HepG2 (cell line): ENCODE data around the gene NABP1. TPM values are rescaled to one million over a fixed set of nuclear protein-coding genes. Genes with fewer than 3 reads are reported as not detected.

Experiments used
- ATAC-seq: fragments of 200-7000 bp; cut with Tn5 transposase; 3 replicates; pipeline ENCODE4 v1.9.1; 2020; ENCODE audit warnings: mild to moderate bottlenecking, moderate library complexity
- BruUV-seq: library from RNA; stranded (reverse); fragments of 400-500 nt; replicated peaks from 2 replicates; lab custom pipeline; 2021; lab: Mats Ljungman, UMichigan
- CTCF ChIA-PET: fragments of 300-600 bp; formaldehyde crosslinking; extraction: SDS; loops from one replicate; lab custom pipeline; 2021; ENCODE audit warnings: low total read pairs, inconsistent platforms, low intra/inter-chr PET ratio; lab: Yijun Ruan, JAX
- POLR2A ChIA-PET: fragments of 350-600 bp; sonication (Branson Sonifier 250); formaldehyde crosslinking; loops from one replicate; lab custom pipeline; 2020; ENCODE audit warnings: antibody characterized with exemption, inconsistent platforms; lab: Yijun Ruan, JAX
- DNase-seq: peaks from one replicate; pipeline ENCODE4 v3.0.0-alpha.2; 2015; ENCODE audit warnings: low spot score
- FAIRE-seq: peaks from 3 replicates; lab custom pipeline; 2011; peaks lifted over from hg19 to GRCh38; lab: Jason Lieb, UNC
- H2AFZ ChIP-seq: one replicate; pipeline ENCODE4 v1.6.1; 2011; ENCODE audit warnings: low read length, inconsistent platforms
- H3K27ac ChIP-seq: fragments of 300-600 bp; 3 replicates; pipeline ENCODE4 v1.8.0; 2011; ENCODE audit warnings: mixed run types, mild to moderate bottlenecking, mixed read lengths, low read length, inconsistent platforms; ENCODE audit not compliant: insufficient read depth; ENCODE audit errors: extremely low read length
- H3K27me3 ChIP-seq, 2 experiments: fragments of 200-600 bp in 1 of 2; 2 replicates in 1 of 2; 3 replicates in 1 of 2; pipeline versions ENCODE4 v1.6.0 to v1.8.0; 2011; ENCODE audit warnings: low read length in 2 of 2, mild to moderate bottlenecking in 2 of 2, moderate library complexity in 2 of 2, inconsistent platforms in 1 of 2; ENCODE audit not compliant: insufficient read depth in 2 of 2, control insufficient read depth in 1 of 2
- H3K36me3 ChIP-seq, 2 experiments: fragments of 200-600 bp in 1 of 2; replicated peaks in 1 of 2; 2 replicates in 1 of 2; 3 replicates in 1 of 2; pipeline versions ENCODE4 v1.5.1 to v1.8.0; 2011; ENCODE audit warnings: low read length in 2 of 2, inconsistent platforms in 1 of 2; ENCODE audit not compliant: insufficient read depth in 2 of 2, control insufficient read depth in 1 of 2
- H3K4me1 ChIP-seq: 2 replicates; pipeline ENCODE4 v1.5.1; 2012; ENCODE audit warnings: low read length, inconsistent platforms; ENCODE audit not compliant: insufficient read depth
- H3K4me2 ChIP-seq: 2 replicates; pipeline ENCODE4 v1.6.0; 2011; ENCODE audit warnings: low read depth, low read length, inconsistent platforms
- H3K4me3 ChIP-seq, 3 experiments: fragments of 200-600 bp in 1 of 3; sonication (generic), shearing (Covaris generic) in 1 of 3; replicated peaks in 1 of 3; 2 replicates each; pipeline ENCODE4 v1.5.1; 2011 to 2016; ENCODE audit warnings: low read length in 3 of 3, inconsistent platforms in 2 of 3, low read depth in 2 of 3, mild to moderate bottlenecking in 2 of 3, control low read depth in 1 of 3, mixed read lengths in 1 of 3; ENCODE audit not compliant: insufficient read depth in 1 of 3
- H3K79me2 ChIP-seq: one replicate; pipeline ENCODE4 v1.6.1; 2011; ENCODE audit warnings: low read length, inconsistent platforms; ENCODE audit not compliant: insufficient read depth
- H3K9ac ChIP-seq: 2 replicates; pipeline ENCODE4 v1.6.0; 2011; ENCODE audit warnings: mild to moderate bottlenecking, low read depth, low read length, inconsistent platforms; ENCODE audit not compliant: insufficient read depth
- H3K9me3 ChIP-seq: 2 replicates; pipeline ENCODE4 v1.5.1; 2012; ENCODE audit warnings: mild to moderate bottlenecking, low read length
- H4K20me1 ChIP-seq: 2 replicates; pipeline ENCODE4 v1.6.0; 2011; ENCODE audit warnings: inconsistent platforms, mild to moderate bottlenecking, low read length, moderate library complexity; ENCODE audit not compliant: insufficient read depth
- ADNP ChIP-seq: sonication (generic); formaldehyde crosslinking; IDR thresholded peaks from 2 replicates; pipeline ENCODE4 v1.4.0; 2020; ENCODE audit warnings: missing genetic modification reagents
- FOXM1 ChIP-seq: sonication (generic); formaldehyde crosslinking; IDR thresholded peaks from 2 replicates; pipeline ENCODE4 v1.5.0; 2020; ENCODE audit warnings: missing genetic modification reagents
- JARID2 ChIP-seq: sonication (generic); formaldehyde crosslinking; IDR thresholded peaks from 2 replicates; pipeline ENCODE4 v1.8.1; 2023; ENCODE audit warnings: missing genetic modification reagents, inconsistent platforms; ENCODE audit not compliant: insufficient replicate concordance
- MLLT10 ChIP-seq: sonication (generic); formaldehyde crosslinking; IDR thresholded peaks from 2 replicates; pipeline ENCODE4 v1.4.0; 2020; ENCODE audit warnings: missing genetic modification reagents
- NFE2 ChIP-seq: sonication (generic); formaldehyde crosslinking; IDR thresholded peaks from 2 replicates; pipeline ENCODE4 v1.4.0; 2020; ENCODE audit warnings: missing genetic modification reagents
- SKIL ChIP-seq: sonication (generic); formaldehyde crosslinking; IDR thresholded peaks from 2 replicates; pipeline ENCODE4 v1.8.0; 2022; ENCODE audit warnings: missing genetic modification reagents, mild to moderate bottlenecking, moderate library complexity, borderline replicate concordance
- SP4 ChIP-seq: sonication (generic); formaldehyde crosslinking; IDR thresholded peaks from 2 replicates; pipeline ENCODE4 v1.8.1; 2023; ENCODE audit warnings: mild to moderate bottlenecking, missing genetic modification reagents
- TARDBP ChIP-seq: sonication (generic); formaldehyde crosslinking; IDR thresholded peaks from 2 replicates; pipeline ENCODE4 v1.8.0; 2022; ENCODE audit warnings: mild to moderate bottlenecking, missing genetic modification reagents
- TEAD2 ChIP-seq: sonication (generic); formaldehyde crosslinking; IDR thresholded peaks from 2 replicates; pipeline ENCODE4 v1.9.0; 2021; ENCODE audit warnings: missing genetic modification reagents
- ZFP62 ChIP-seq: sonication (generic); formaldehyde crosslinking; IDR thresholded peaks from 2 replicates; pipeline ENCODE4 v1.4.0; 2020; ENCODE audit warnings: missing genetic modification reagents
- ZNF34 ChIP-seq: sonication (generic); formaldehyde crosslinking; IDR thresholded peaks from 2 replicates; pipeline ENCODE4 v1.4.0; 2020; ENCODE audit warnings: mild to moderate bottlenecking, missing genetic modification reagents, borderline replicate concordance
- ZNF569 ChIP-seq: sonication (generic); formaldehyde crosslinking; IDR thresholded peaks from 2 replicates; pipeline ENCODE4 v1.5.0; 2020; ENCODE audit warnings: mild to moderate bottlenecking, missing genetic modification reagents, moderate library complexity, borderline replicate concordance
- ZNF800 ChIP-seq: sonication (generic); formaldehyde crosslinking; IDR thresholded peaks from 2 replicates; pipeline ENCODE4 v1.4.0; 2020; ENCODE audit warnings: missing genetic modification reagents
- WGBS: methylation state at CpG from one replicate; pipeline ENCODE4 v1.1.6; 2017; ENCODE audit warnings: low lambda C conversion rate; 5-methylcytosine and 5-hydroxymethylcytosine counted together
- in situ Hi-C: cut with HindIII; loops from 2 replicates; pipeline ENCODE4 v1.10.0; 2017; ENCODE audit warnings: low pct_unique_long_range_greater_than_20kb; ENCODE audit not compliant: extremely low pct_ligation_motif_present
- intact Hi-C: fragments of 100-400 bp; cut with micrococcal nuclease; formaldehyde crosslinking; loops from one replicate; pipeline ENCODE4 v1.10.0; 2022; ENCODE audit not compliant: unreplicated experiment
- polyA plus RNA-seq, 8 experiments: library from polyadenylated mRNA; depleted of rRNA in 3 of 8; stranded (reverse) in 7 of 8; unstranded in 1 of 8; fragments of >200 nt; fragmentation: Illumina TruSeq in 4 of 8; extraction: Trizol in 4 of 8; gene quantifications; 2 replicates each; pipeline versions ENCODE4 v1.2.1 to v1.2.3, GENCODE V29; 2011 to 2016; ENCODE audit warnings: low read depth in 4 of 8, missing spikeins in 1 of 8, mixed read lengths in 1 of 8; ENCODE audit not compliant: insufficient read depth in 1 of 8
- total RNA-seq, 5 experiments: library from RNA; depleted of rRNA; stranded (reverse); fragments of >200 nt; fragmentation: Illumina TruSeq; extraction: Trizol; gene quantifications; 2 replicates each; pipeline ENCODE4 v1.2.3, GENCODE V29; 2016; ENCODE audit warnings: low read depth in 1 of 5
- TF ChIP-seq, protein P1 (sequence below): sonication (generic); formaldehyde crosslinking; IDR thresholded peaks from 2 replicates; pipeline ENCODE4 v1.4.0; 2020; ENCODE audit warnings: missing genetic modification reagents; ENCODE audit errors: not compliant biosample characterization
- TF ChIP-seq, protein P2 (sequence below): sonication (generic); formaldehyde crosslinking; IDR thresholded peaks from 2 replicates; pipeline ENCODE4 v1.4.0; 2020; ENCODE audit warnings: mild to moderate bottlenecking, missing genetic modification reagents
- TF ChIP-seq, protein P3 (sequence below): sonication (generic); formaldehyde crosslinking; IDR thresholded peaks from 2 replicates; pipeline ENCODE4 v1.4.0; 2020; ENCODE audit warnings: mild to moderate bottlenecking, missing genetic modification reagents

The NABP1 gene
- total and polyA plus RNA-seq, 2 of the 13 experiments (the other 11 are each of a cell fraction or from before 2014, with no cell fraction given) = 14.9 to 19.8 TPM

GRCh38 chr2:191649519-191649918 lies 28.4 kb upstream of the NABP1 start:
- ChIA-PET CTCF (no interaction called here), POLR2A (interaction anchor here (0.9 kb wide), 1 partner anchor 11 kb away, joined by 3 read pairs; no protein-coding TSS in a partner anchor)
- Histone ChIP-seq H2AFZ (no peak overlapping the region), H3K79me2 (no peaks in the 10 kb centered on the region), H4K20me1 (no peaks in the 10 kb centered on the region), H3K4me1 (0 out of 2 replicates have a peak, but pooled peaks cover 7% of the 10 kb centered on the region), H3K4me2 (no peak overlapping the region), H3K4me3 (no peak overlapping the region), H3K27me3 (no peaks in the 10 kb centered on the region), H3K9ac (no peak overlapping the region), H3K36me3 (no peaks in the 10 kb centered on the region), H3K27ac (no peak overlapping the region), H3K9me3 (no peaks in the 10 kb centered on the region)
- FAIRE-seq = no peak
- BruUV-seq = no TSS peak
- in situ Hi-C loops (no loop called here), intact Hi-C loops (no loop called here)
- WGBS = 46% methylated on average over 2 of the region's 2 CpGs
- DNase-seq = no peak
- TF ChIP-seq ZFP62 (CRISPR knock-in tag) (no peak), JARID2 (CRISPR knock-in tag) (no peak), TARDBP (CRISPR knock-in tag) (no peak), ZNF569 (CRISPR knock-in tag) (no peak), ZNF34 (CRISPR knock-in tag) (no peak), TEAD2 (CRISPR knock-in tag) (no peak), SP4 (CRISPR knock-in tag) (no peak), ZNF800 (CRISPR knock-in tag) (no peak), NFE2 (CRISPR knock-in tag) (no peak), FOXM1 (CRISPR knock-in tag) (no peak), MLLT10 (no peak), SKIL (CRISPR knock-in tag) (no peak), ADNP (CRISPR knock-in tag) (no peak)
- TF ChIP-seq, protein P1, sequence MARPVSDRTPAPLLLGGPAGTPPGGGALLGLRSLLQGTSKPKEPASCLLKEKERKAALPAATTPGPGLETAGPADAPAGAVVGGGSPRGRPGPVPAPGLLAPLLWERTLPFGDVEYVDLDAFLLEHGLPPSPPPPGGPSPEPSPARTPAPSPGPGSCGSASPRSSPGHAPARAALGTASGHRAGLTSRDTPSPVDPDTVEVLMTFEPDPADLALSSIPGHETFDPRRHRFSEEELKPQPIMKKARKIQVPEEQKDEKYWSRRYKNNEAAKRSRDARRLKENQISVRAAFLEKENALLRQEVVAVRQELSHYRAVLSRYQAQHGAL = no peak
- TF ChIP-seq, protein P2, sequence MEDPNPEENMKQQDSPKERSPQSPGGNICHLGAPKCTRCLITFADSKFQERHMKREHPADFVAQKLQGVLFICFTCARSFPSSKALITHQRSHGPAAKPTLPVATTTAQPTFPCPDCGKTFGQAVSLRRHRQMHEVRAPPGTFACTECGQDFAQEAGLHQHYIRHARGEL (CRISPR knock-in tag) = no peak
- TF ChIP-seq, protein P3, sequence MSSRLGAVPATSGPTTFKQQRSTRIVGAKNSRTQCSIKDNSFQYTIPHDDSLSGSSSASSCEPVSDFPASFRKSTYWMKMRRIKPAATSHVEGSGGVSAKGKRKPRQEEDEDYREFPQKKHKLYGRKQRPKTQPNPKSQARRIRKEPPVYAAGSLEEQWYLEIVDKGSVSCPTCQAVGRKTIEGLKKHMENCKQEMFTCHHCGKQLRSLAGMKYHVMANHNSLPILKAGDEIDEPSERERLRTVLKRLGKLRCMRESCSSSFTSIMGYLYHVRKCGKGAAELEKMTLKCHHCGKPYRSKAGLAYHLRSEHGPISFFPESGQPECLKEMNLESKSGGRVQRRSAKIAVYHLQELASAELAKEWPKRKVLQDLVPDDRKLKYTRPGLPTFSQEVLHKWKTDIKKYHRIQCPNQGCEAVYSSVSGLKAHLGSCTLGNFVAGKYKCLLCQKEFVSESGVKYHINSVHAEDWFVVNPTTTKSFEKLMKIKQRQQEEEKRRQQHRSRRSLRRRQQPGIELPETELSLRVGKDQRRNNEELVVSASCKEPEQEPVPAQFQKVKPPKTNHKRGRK = no peak
- ATAC-seq = no peak
